ENCODE results near the gene VIPAS39.
A peak's percentile ranks its signal among the peaks of the same experiment; 100 is the strongest.

The VIPAS39 gene

DNA sequence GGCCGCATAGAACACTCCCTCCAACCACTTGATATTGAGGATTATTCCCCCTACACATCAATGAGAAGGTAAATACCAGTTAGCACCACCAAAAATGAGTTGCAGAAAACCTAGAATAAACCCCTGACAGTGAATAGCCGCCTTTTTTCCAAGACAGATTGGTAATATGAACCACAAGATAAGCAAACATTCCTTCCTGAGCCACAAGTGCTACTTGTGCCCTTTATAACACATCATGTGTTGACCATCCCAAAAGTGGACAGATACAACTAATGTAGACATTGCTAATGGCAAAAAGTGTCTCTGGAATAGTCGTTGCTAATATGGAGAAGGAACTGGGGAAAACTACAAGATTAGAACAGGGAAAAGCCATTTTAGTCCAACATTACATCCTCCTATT lies 51.3 kb downstream of the VIPAS39 start:
- DNase-seq (ENCODE audit: low read depth), result no peak

DNA sequence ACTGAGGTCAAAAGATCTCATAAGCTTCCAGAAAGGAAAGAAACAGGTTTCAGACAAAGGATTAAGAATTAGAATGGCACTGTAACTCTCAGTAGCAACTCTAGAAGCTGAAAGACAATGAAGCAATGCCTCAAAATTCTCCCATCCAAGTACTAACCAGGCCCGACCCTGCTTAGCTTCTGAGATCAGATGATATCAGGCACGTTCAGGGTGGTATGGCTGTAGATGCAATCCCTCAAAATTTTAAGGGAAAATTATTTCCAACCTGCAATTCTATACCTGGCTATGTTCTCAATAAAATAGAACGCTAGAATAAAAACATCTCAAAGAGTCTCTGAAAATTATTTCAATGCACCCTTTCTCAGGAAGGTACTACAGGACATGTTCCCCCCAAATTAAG lies 53.6 kb downstream of the VIPAS39 start:
- peak; percentile 5 for DNase-seq (ENCODE audit: low read depth)

DNA sequence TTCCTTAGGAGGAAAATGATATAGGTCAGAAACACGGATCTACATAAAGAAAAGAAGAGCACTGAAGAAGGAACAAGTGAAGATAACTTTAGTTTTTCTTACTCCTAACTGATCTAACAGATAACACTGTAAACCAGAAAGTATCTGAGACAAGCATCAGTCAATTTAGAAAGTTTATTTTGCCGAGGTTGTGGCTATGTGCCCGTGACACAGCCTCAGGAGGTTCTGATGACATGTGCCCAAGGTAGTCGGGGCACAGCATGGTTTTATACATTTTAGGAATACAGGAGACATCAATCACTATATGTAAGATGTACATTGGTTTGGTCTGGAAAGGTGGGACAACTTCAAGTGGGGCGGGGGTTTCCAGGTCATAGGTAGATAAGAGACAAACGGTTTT lies 57.2 kb downstream of the VIPAS39 start:
- DNase-seq (ENCODE audit: low read depth), result no peak

DNA sequence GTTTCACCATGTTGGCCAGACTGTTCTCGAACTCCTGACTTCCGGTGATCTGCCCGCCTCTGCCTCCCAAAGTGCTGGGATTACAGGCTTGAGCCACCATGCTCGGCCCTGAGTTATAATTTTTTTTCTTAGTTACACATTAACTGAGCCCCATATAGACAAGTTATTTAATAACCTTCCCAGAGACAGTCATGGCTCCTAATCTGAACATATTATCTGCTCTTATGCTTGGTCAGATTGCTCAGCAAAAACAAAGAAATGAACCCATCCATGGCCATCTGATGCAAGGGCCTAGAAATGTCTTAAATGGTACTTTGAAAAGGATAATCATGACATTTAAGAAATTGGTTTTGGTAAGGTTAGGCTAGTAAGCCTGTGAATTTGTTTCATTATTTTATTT lies 67.2 kb downstream of the VIPAS39 start:
- DNase-seq (ENCODE audit: low read depth), result no peak

DNA sequence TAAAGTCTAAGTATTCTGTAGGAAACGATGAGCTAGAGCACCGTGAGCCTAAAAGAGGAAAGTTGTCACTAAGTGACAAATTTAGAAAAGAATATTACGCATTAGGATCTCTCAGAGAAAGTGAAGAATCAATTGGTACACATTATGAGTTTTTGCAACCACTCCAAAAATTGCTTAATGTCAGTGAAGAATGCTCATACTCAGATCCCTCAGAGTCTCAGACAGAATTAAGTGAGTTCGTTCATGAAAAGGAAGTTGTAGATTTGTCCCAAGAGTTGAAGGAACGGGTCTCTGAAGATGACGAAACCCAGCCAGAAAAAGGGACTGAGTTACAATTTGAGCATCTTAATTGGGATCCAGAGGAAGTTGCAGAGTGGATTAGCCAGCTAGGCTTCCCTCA lies 78.7 kb downstream of the VIPAS39 start:
- no peak for DNase-seq (ENCODE audit: low read depth)

DNA sequence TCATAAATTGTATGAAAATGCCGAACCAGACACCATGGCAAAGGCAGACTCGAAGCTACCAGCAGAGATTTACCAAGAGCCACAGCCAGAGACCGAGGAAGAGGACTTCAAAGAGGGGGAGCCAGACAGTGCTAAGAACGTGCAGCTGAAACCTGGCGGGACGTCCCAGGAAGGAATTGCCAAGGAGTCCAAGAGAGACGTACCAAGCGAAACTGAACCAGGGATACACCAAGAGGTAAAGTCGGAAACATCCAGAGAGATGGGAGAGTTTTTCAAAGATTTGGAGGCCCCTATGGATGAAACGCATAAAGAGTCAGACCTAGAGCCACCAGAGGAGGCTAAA lies 79.9 kb downstream of the VIPAS39 start:
- no peak for DNase-seq (ENCODE audit: low read depth)

DNA sequence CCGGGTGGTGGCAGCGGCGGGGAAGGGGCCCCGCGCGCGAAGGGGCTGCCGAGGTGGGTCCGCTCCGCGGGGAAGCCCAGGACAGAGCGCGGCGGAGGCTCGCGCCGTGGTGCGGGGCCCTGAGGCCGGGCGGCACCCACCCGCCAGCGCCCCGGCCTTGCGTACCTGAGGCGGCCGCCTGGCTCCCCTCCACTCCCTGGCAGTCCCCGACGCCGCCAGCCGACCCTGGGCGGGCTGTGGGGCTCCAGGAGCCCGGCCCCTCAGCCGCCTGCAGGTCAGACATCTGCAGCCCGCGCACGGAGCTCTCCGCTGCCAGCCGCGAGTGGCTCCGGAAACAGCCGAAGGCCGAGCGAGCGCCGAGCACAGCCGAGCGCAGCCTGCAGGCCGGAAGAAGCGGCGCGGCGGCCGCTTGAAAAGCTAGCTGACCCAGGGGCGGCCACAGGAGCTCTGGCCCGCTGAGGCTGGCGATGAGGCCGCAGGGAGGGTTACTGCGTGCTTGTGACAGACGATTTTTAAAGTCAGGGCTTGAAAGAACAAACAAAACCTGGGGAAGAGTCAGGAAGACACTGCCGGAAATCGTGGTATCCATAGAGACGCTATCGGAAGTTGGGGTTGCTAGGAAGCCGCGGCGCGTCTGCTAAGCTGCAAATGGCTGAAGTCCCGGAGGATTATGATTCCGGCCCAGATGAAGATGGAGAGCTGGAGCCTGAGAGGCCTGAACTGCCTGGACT lies 80.5 kb downstream of the VIPAS39 start, which contains the start of the genes SAMD15 and TMED8:
Gene SAMD15 (plus strand): TSS at position 609 of the 731 bp plus-strand sequence. CDS start 40 bp downstream, at position 649.
Gene TMED8 (minus strand): TSS at position 324 of the 731 bp plus-strand sequence. CDS start 41 bp downstream, at position 283.
- peak; percentile 86 for DNase-seq (ENCODE audit: low read depth)
